NCI-H2227 treated with DMSO at 0.1 percent for 48 hours (cell line): ENCODE measurements around the gene RBM39.
A peak's percentile ranks its signal among the peaks of the same experiment; 100 is the strongest.
"Not testable (repeated sequence)": the region's sequence is repeated elsewhere in the genome, so short reads cannot be mapped to it uniquely, and the experiment has no call there.

Experiments used
- DNase-seq: peaks from one replicate; lab custom pipeline; 2025; lab: John Stamatoyannopoulos, UW

Gene RBM39

GRCh38 chr20:35741892-35742740 lies at the start of gene RBM39:
Gene RBM39 (minus strand): TSS chr20:35742260. CDS start chr20:35740874, 1,386 bp downstream.
- peak; percentile 100 for DNase-seq

- no peak for DNase-seq
Observed at GRCh38 chr20:35791821-35792220, 49.8 kb upstream of the RBM39 start.

- DNase-seq = no peak
Observed at GRCh38 chr20:35791097-35791496, 49.0 kb upstream of the RBM39 start.

- DNase-seq = no peak
Observed at GRCh38 chr20:35788796-35789195, 46.7 kb upstream of the RBM39 start.

- not testable (repeated sequence) for DNase-seq
Observed at GRCh38 chr20:35785541-35785940, 43.5 kb upstream of the RBM39 start.

GRCh38 chr20:35783811-35784210 lies 41.8 kb upstream of the RBM39 start:
- not testable (repeated sequence) for DNase-seq

- DNase-seq = peak; percentile 2
Observed at GRCh38 chr20:35776513-35777101, 34.5 kb upstream of the RBM39 start.

- peak; percentile 5 for DNase-seq
Observed at GRCh38 chr20:35774391-35774790, 32.3 kb upstream of the RBM39 start.

- peak; percentile 24 for DNase-seq
Observed at GRCh38 chr20:35773154-35773751, 31.2 kb upstream of the RBM39 start.

- DNase-seq = no peak
Observed at GRCh38 chr20:35772563-35773058, 30.6 kb upstream of the RBM39 start.

- DNase-seq = peak; percentile 93
Observed at GRCh38 chr20:35771689-35772562, 29.9 kb upstream of the RBM39 start, which contains the start of gene PHF20. Gene PHF20 (plus strand): TSS chr20:35772015. CDS start chr20:35801523, 29,508 bp downstream.

- DNase-seq = no peak
Observed at GRCh38 chr20:35771367-35771688, 29.3 kb upstream of the RBM39 start.

- peak; percentile 77 for DNase-seq
Observed at GRCh38 chr20:35768731-35769664, 26.9 kb upstream of the RBM39 start.

GRCh38 chr20:35767683-35768481 lies 25.8 kb upstream of the RBM39 start:
- DNase-seq = no peak

GRCh38 chr20:35766843-35767242 lies 24.8 kb upstream of the RBM39 start:
- no peak for DNase-seq

GRCh38 chr20:35764936-35765335 lies 22.9 kb upstream of the RBM39 start:
- DNase-seq = not testable (repeated sequence)

- DNase-seq = no peak
Observed at GRCh38 chr20:35762461-35762860, 20.4 kb upstream of the RBM39 start.

GRCh38 chr20:35761548-35761947 lies 19.5 kb upstream of the RBM39 start:
- DNase-seq = not testable (repeated sequence)

GRCh38 chr20:35757098-35757705 lies 15.1 kb upstream of the RBM39 start:
- no peak for DNase-seq
